DND-41 (cell line): Measurements from ENCODE around the gene GRAMD1A.

Source experiments
- ATAC-seq: fragments of 200-7000 bp; cut with Tn5 transposase; 3 replicates; pipeline ENCODE4 v1.9.1; 2021; ENCODE audit warnings: low read depth; ENCODE audit not compliant: insufficient read depth
- DNase-seq: peaks from one replicate; pipeline ENCODE4 v3.0.0-alpha.2; 2020
- H2AFZ ChIP-seq: 2 replicates; pipeline ENCODE4 v1.6.0; 2012; ENCODE audit warnings: low read depth, low read length
- H3K27ac ChIP-seq: 2 replicates; pipeline ENCODE4 v1.5.1; 2012; ENCODE audit warnings: low read length, inconsistent platforms
- H3K27me3 ChIP-seq: fragments of 200-600 bp; sonication (generic); 2 replicates; pipeline ENCODE4 v1.6.0; 2012; ENCODE audit warnings: low read length, mild to moderate bottlenecking, inconsistent platforms; ENCODE audit not compliant: insufficient read depth, poor library complexity
- H3K36me3 ChIP-seq: 2 replicates; pipeline ENCODE4 v1.5.1; 2012; ENCODE audit warnings: low read length, inconsistent platforms; ENCODE audit not compliant: insufficient read depth
- H3K4me1 ChIP-seq: 2 replicates; pipeline ENCODE4 v1.5.1; 2012; ENCODE audit warnings: mild to moderate bottlenecking, low read length; ENCODE audit not compliant: insufficient read depth
- H3K4me2 ChIP-seq: 2 replicates; pipeline ENCODE4 v1.6.0; 2012; ENCODE audit warnings: mild to moderate bottlenecking, moderate library complexity, low read length, inconsistent platforms; ENCODE audit not compliant: insufficient read depth
- H3K4me3 ChIP-seq, 2 experiments: fragments of 200-600 bp in 1 of 2; shearing (Covaris generic) in 1 of 2; 2 replicates each; pipeline ENCODE4 v1.5.1; 2012 to 2016; ENCODE audit warnings: inconsistent platforms in 2 of 2, low read length in 2 of 2, mild to moderate bottlenecking in 2 of 2, low read depth in 1 of 2, moderate library complexity in 1 of 2
- H3K79me2 ChIP-seq: 2 replicates; pipeline ENCODE4 v1.6.0; 2012; ENCODE audit warnings: low read length, inconsistent platforms; ENCODE audit not compliant: insufficient read depth
- H3K9ac ChIP-seq: 2 replicates; pipeline ENCODE4 v1.6.0; 2012; ENCODE audit warnings: low read depth, mild to moderate bottlenecking, inconsistent platforms, low read length, moderate library complexity
- H3K9me3 ChIP-seq: 2 replicates; pipeline ENCODE4 v1.5.1; 2012; ENCODE audit warnings: low read length, moderate library complexity, mild to moderate bottlenecking, inconsistent platforms; ENCODE audit not compliant: insufficient read depth, severe bottlenecking
- H4K20me1 ChIP-seq: 2 replicates; pipeline ENCODE4 v1.6.0; 2012; ENCODE audit warnings: low read length; ENCODE audit not compliant: insufficient read depth
- CTCF ChIP-seq: IDR thresholded peaks from 2 replicates; pipeline ENCODE4 v1.5.1; 2012; ENCODE audit warnings: borderline replicate concordance, low read length, moderate library complexity, mild to moderate bottlenecking; ENCODE audit not compliant: poor library complexity, severe bottlenecking; ENCODE audit errors: extremely low read depth
- EZH2 ChIP-seq: IDR thresholded peaks from 3 replicates; pipeline ENCODE4 v1.6.1; 2012; ENCODE audit warnings: borderline replicate concordance, low read depth, mild to moderate bottlenecking, moderate library complexity, low read length, inconsistent platforms; ENCODE audit not compliant: severe bottlenecking

GRAMD1A gene

GRCh38 chr19:35000647-35001501 is 751 bp downstream of the GRAMD1A start:
- Histone ChIP-seq H2AFZ (peak overlapping the region; percentile 54), H3K4me3 (peak overlapping the region; percentile 66 to 80; a peak in 3 of 4 replicates), H3K4me1 (peaks cover 77% of the 10 kb centered on the region), H3K36me3 (peaks cover 44% of the 10 kb centered on the region), H3K27me3 (no peaks in the 10 kb centered on the region), H3K9me3 (no peaks in the 10 kb centered on the region), H4K20me1 (peaks cover 46% of the 10 kb centered on the region), H3K79me2 (peaks cover 63% of the 10 kb centered on the region), H3K4me2 (peak overlapping the region; percentile 69), H3K9ac (peak overlapping the region; percentile 87), H3K27ac (peak overlapping the region; percentile 88)
- TF ChIP-seq EZH2 (no peak), CTCF (no peak)
- ATAC-seq (peak; percentile 81), DNase-seq (peak; percentile 87)

- ATAC-seq (no peak), DNase-seq (no peak)
- TF ChIP-seq EZH2 (no peak), CTCF (no peak)
- Histone ChIP-seq H3K4me2 (peak overlapping the region; percentile 69), H3K4me3 (peak overlapping the region in 1 of 2 experiments; percentile 41; a peak in 2 of 4 replicates), H3K4me1 (peaks cover 65% of the 10 kb centered on the region), H3K79me2 (peaks cover 75% of the 10 kb centered on the region), H3K9ac (peak overlapping the region; percentile 14; the same call in 1 of the 2 replicates), H3K27me3 (no peaks in the 10 kb centered on the region), H2AFZ (no peak overlapping the region), H3K36me3 (peaks cover 56% of the 10 kb centered on the region), H3K9me3 (no peaks in the 10 kb centered on the region), H3K27ac (0 out of 2 replicates have a peak overlapping the region, but pooled peaks have one; percentile 29), H4K20me1 (peaks cover 58% of the 10 kb centered on the region)
Observed at GRCh38 chr19:35002037-35002535, 2.0 kb downstream of the GRAMD1A start.

GRCh38 chr19:35004517-35005255 is 4.6 kb downstream of the GRAMD1A start:
- no peaks in the 10 kb centered on the region for H3K27me3 ChIP-seq
- no peaks in the 10 kb centered on the region for H3K9me3 ChIP-seq
- ATAC-seq = no peak
- peaks cover 72% of the 10 kb centered on the region for H3K79me2 ChIP-seq
- H4K20me1 ChIP-seq = peaks cover 67% of the 10 kb centered on the region
- H3K4me2 ChIP-seq = peak overlapping the region; percentile 12; the same call in 1 of the 2 replicates
- no peak overlapping the region for H3K9ac ChIP-seq
- H3K36me3 ChIP-seq = peaks cover 71% of the 10 kb centered on the region
- H2AFZ ChIP-seq = no peak overlapping the region
- no peak overlapping the region for H3K27ac ChIP-seq
- no peak for DNase-seq
- no peak overlapping the region; a peak in 1 of 4 replicates for H3K4me3 ChIP-seq
- no peak for TF ChIP-seq EZH2
- no peak for TF ChIP-seq CTCF
- H3K4me1 ChIP-seq = peaks cover 39% of the 10 kb centered on the region
